ENCODE data around the gene UGT1A6. TPM values are rescaled to one million over a fixed set of nuclear protein-coding genes. Genes with fewer than 3 reads are reported as not detected.

Gene UGT1A6
- 5.5 and 82.7 TPM in 2 replicates for total RNA-seq

DNA sequence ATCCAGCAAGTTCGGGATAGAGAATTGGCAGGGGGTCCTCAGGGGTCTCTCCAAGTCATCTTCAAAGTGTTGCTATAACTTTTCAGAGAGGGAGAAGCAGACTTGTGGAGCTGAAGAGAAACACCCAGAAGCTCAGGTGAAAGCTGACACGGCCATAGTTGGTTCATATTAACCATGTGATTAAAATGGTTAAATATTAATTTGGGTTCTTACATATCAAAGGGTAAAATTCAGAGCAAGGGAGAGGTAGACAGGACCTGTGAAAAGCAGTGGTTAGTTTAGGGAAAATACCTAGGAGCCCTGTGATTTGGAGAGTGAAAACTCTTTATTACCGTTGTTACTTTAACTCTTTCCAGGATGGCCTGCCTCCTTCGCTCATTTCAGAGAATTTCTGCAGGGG, at the start of gene UGT1A6:
Gene UGT1A6 (plus strand): TSS at position 243 of the 400 bp plus-strand sequence. CDS start 115 bp downstream, at position 358.

DNA sequence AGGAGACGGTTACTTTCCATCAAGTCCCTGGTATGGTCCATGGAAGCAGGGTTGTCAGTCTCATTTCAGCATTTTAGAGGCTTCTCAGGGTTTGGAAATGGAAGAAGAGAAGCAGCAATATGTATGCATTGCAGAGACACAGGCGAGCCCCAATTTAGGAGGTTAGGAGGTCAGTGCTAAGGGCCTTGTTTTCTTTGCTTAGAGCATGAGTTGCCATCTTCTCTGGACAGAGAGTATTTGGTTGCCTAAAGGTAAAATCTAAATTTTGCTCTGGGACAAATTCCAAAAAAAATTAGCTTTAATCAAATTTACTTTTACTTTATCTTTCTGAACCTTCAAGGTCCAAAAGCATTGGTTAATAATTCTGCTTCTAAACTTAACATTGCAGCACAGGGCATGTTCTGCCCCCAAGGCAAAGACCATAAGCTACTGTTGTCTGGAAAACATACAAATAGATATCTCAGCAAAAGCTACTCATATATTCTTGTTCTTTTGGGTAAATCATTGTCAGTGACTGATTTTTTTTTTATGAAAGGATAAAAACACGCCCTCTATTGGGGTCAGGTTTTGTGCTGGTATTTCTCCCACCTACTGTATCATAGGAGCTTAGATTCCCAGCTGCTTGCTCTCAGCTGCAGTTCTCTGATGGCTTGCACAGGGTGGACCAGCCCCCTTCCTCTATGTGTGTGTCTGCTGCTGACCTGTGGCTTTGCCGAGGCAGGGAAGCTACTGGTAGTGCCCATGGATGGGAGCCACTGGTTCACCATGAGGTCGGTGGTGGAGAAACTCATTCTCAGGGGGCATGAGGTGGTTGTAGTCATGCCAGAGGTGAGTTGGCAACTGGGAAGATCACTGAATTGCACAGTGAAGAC, 21.2 kb upstream of the UGT1A6 start, which contains the start of gene UGT1A9:
Gene UGT1A9 (plus strand): TSS at position 609 of the 872 bp plus-strand sequence. CDS start 37 bp downstream, at position 646.

DNA sequence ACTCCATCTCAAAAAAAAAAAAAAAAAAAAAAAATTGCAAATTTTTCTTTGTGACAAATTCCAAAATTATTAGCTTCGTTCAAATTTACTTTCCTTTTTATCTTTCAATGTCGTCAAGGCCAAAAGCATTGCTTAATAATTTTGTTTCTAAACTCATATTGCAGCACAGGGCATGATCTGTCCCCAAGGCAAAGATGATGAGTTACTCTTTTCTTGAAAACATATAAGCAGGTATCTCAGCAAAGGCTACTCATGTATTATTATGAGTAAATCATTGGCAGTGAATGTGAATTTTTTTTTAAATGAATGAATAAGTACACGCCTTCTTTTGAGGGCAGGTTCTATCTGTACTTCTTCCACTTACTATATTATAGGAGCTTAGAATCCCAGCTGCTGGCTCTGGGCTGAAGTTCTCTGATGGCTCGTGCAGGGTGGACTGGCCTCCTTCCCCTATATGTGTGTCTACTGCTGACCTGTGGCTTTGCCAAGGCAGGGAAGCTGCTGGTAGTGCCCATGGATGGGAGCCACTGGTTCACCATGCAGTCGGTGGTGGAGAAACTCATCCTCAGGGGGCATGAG, 11.1 kb upstream of the UGT1A6 start, which contains the start of gene UGT1A7:
Gene UGT1A7 (plus strand): TSS at position 381 of the 579 bp plus-strand sequence. CDS start 37 bp downstream, at position 418.

DNA sequence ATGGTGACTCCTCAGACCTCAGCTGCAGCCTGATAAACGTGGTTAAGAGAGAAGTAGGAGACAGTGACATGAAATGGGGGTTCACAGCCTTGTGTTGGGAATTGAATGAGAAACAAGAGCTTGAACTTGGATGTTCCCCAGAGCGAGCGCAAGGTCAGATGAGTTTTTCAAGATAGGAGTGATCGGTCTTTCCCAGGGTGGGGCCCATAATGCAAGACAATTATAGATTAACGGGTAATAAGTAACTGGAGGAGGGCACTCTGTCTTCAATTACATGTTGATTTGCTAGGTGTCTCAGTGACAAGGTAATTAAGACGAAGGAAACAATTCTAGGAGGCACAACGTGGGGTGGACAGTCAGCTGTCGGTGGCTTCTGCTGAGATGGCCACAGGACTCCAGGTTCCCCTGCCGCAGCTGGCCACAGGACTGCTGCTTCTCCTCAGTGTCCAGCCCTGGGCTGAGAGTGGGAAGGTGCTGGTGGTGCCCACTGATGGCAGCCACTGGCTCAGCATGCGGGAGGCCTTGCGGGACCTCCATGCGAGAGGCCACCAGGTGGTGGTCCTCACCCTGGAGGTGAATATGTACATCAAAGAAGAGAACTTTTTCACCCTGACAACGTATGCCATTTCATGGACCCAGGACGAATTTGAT, 20.0 kb downstream of the UGT1A6 start, which contains the start of gene UGT1A5:
Gene UGT1A5 (plus strand): TSS at position 297 of the 651 bp plus-strand sequence. CDS start 85 bp downstream, at position 382.

DNA sequence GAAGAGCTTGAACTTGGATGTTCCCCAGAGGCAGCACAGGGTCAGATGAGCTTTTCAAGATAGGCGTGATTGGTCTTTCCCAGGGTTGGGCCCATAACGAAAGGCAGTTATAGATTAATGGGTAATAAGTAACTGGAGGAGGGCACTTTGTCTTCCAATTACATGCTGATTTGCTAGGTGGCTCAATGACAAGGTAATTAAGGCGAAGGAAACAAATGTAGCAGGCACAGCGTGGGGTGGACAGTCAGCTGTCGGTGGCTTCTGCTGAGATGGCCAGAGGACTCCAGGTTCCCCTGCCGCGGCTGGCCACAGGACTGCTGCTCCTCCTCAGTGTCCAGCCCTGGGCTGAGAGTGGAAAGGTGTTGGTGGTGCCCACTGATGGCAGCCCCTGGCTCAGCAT, 25.9 kb downstream of the UGT1A6 start, which contains the start of gene UGT1A4:
Gene UGT1A4 (plus strand): TSS at position 185 of the 400 bp plus-strand sequence. CDS start 85 bp downstream, at position 270.

DNA sequence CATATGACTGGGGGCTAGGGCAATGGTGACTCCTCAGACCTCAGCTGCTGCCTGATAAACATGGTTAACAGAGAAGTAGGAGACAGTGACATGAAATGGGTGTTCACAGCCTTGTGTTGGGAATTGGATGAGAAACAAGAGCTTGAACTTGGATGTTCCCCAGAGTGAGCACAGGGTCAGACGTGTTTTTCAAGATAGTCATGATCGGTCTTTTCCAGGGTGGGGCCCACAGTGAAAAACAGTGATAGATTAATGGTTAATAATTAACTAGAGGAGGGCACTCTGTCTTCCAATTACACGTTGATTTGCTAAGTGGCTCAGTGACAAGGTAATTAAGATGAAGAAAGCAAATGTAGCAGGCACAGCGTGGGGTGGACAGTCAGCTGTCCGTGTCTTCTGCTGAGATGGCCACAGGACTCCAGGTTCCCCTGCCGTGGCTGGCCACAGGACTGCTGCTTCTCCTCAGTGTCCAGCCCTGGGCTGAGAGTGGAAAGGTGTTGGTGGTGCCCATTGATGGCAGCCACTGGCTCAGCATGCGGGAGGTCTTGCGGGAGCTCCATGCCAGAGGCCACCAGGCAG, 36.1 kb downstream of the UGT1A6 start, which contains the start of gene UGT1A3:
Gene UGT1A3 (plus strand): TSS at position 320 of the 579 bp plus-strand sequence. CDS start 85 bp downstream, at position 405.

DNA sequence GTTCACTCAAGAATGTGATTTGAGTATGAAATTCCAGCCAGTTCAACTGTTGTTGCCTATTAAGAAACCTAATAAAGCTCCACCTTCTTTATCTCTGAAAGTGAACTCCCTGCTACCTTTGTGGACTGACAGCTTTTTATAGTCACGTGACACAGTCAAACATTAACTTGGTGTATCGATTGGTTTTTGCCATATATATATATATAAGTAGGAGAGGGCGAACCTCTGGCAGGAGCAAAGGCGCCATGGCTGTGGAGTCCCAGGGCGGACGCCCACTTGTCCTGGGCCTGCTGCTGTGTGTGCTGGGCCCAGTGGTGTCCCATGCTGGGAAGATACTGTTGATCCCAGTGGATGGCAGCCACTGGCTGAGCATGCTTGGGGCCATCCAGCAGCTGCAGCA, 67.4 kb downstream of the UGT1A6 start, which contains the start of gene UGT1A1:
Gene UGT1A1 (plus strand): TSS at position 228 of the 400 bp plus-strand sequence. CDS start 18 bp downstream, at position 246.

DNA sequence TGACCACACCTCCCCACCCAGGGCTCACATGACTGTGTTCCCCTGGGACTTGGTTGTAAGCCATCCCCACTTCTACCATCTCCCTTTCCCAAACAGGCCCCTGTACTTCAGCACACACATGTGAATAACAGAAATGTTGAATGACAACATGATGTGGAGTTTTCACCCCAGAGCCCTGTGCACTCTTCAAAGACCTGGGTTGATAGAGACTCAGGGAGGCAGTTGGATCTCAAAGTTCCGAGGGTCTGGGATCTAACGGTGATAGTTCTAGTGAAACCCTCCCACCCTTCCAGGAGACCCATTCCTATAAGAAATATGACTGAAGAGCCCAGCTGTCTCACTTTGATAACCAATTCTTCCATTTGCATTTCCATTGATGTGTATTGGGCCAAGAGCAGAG, 85.3 kb downstream of the UGT1A6 start, which contains the start of gene MROH2A:
Gene MROH2A (plus strand): TSS at position 301 of the 400 bp plus-strand sequence. CDS start 1,029 bp downstream, outside the sequence.

Other genes starting within 250 kb of the UGT1A6 start
- 26.3 and 45.1 TPM in 2 replicates for gene USP40, start 126.1 kb upstream of the UGT1A6 start, total RNA-seq
- under 0.01 and 0.14 TPM in 2 replicates for gene UGT1A8, start 75.3 kb upstream of the UGT1A6 start, total RNA-seq
- 1.2 TPM in 1 of 2 replicates, not detected in the other for gene UGT1A10, start 56.4 kb upstream of the UGT1A6 start, total RNA-seq
- not detected in 2 replicates for gene UGT1A9, start 21.0 kb upstream of the UGT1A6 start, total RNA-seq
- under 0.01 and 1.3 TPM in 2 replicates for gene UGT1A7, start 11.0 kb upstream of the UGT1A6 start, total RNA-seq
- 2.3 TPM in 1 of 2 replicates, not detected in the other for gene UGT1A5, start 20.0 kb downstream of the UGT1A6 start, total RNA-seq
- gene UGT1A4, start 25.8 kb downstream of the UGT1A6 start, total RNA-seq = under 0.01 and 1.8 TPM in 2 replicates
- gene UGT1A3, start 36.2 kb downstream of the UGT1A6 start, total RNA-seq = 2.8 TPM in 1 of 2 replicates, not detected in the other
- under 0.01 and 1.5 TPM in 2 replicates for gene UGT1A1, start 67.4 kb downstream of the UGT1A6 start, total RNA-seq
- gene MROH2A, start 85.4 kb downstream of the UGT1A6 start, total RNA-seq = not detected in 2 replicates
- gene HJURP, start 161.6 kb downstream of the UGT1A6 start, total RNA-seq = under 0.01 and 0.14 TPM in 2 replicates
- not detected in 2 replicates for gene TRPM8, start 224.5 kb downstream of the UGT1A6 start, total RNA-seq

All from nasal cavity respiratory epithelium epithelial cell of viscerocranial mucosa (primary cell).